Endometrial microvascular endothelial cells (primary cell): ENCODE measurements around the gene CNIH1. TPM values are rescaled to one million over a fixed set of nuclear protein-coding genes. Genes with fewer than 3 reads are reported as not detected.
"Not testable (repeated sequence)": the region's sequence is repeated elsewhere in the genome, so short reads cannot be mapped to it uniquely, and the experiment has no call there.

Experiments
- in situ Hi-C: cut with HindIII; loops from 2 replicates; pipeline ENCODE4 v1.10.0; 2017; ENCODE audit warnings: low sequenced_read_pairs, low pct_unique_long_range_greater_than_20kb; ENCODE audit errors: inconsistent ontology term
- total RNA-seq: library from RNA; depleted of rRNA; stranded (reverse); fragments of >200 nt; gene quantifications from one replicate; pipeline ENCODE4 v1.2.3, GENCODE V29; 2015; ENCODE audit errors: inconsistent ontology term

Gene CNIH1
- total RNA-seq, 1 donor from 2014 or later = 228 TPM

DNA sequence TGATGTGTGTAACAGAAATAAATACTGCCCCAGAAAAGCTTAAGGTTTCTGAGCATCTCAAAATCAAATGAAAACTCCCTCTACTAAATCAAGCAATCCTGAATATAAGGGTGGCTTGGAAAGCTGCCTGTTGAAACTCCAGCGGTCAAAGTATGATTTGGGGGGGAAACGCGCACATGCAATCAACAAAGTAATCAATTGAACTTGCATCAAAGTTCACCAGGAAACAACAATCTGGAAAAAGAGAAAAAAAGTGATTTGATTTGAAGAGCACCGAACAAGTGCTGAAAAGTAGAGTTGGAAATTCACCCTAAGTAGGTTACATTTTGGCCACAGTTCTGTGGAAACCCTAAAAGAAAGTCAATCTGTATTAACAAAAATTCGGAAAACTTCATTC, 700 bp downstream of the CNIH1 start:
- in situ Hi-C loops = no loop called here

- in situ Hi-C loops = no loop called here
These were observed 1.1 kb downstream of the CNIH1 start for GRCh38 chr14:54440037-54440436.

GRCh38 chr14:54438703-54439102, 2.5 kb downstream of the CNIH1 start:
- in situ Hi-C loops = no loop called here

GRCh38 chr14:54437954-54438353, 3.2 kb downstream of the CNIH1 start:
- in situ Hi-C loops = not testable (repeated sequence)

- in situ Hi-C loops = no loop called here
These were observed 5.6 kb downstream of the CNIH1 start for GRCh38 chr14:54435500-54435981.

DNA sequence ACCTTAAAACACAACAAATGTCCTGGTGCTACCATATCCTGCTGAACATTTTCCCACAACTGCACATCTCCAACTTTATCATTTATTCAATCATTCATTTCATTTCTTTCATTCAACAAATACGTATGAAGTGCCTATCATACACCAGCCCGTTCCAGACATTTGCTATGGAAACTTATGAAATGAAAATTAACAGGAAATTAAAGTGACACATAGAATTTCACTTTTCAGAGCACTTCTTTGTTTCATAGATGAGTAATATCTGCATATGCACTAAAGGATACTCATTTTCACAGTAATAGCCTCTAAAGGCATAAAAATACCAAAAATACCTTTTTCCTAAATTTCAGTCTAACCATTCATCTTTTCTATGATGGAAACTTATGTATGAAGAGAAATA, 12.6 kb downstream of the CNIH1 start:
- in situ Hi-C loops = no loop called here

DNA sequence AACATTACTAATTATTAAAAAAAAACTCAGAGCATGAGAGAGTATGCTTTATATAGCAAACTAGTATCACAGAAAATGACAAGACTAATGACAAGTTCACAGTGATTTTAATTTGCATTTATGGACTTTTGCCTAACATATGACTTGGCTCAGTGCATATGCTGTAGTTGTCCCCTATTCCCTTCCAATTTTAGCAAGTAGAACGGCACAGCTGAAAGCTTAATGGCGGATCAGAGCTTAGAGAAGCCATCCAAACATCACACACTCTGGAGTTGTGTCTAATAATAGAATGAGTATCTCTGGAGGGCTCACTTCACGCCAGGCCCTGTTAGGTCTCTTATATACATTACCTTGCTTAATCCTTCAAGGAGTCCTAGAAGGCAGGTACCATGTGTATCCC, 13.3 kb downstream of the CNIH1 start:
- in situ Hi-C loops = no loop called here

- in situ Hi-C loops = no loop called here
These were observed 15.5 kb downstream of the CNIH1 start for GRCh38 chr14:54425537-54426274.

- in situ Hi-C loops = no loop called here
These were observed 16.1 kb downstream of the CNIH1 start for GRCh38 chr14:54425068-54425467.

GRCh38 chr14:54424479-54424901, 16.7 kb downstream of the CNIH1 start:
- in situ Hi-C loops = no loop called here

GRCh38 chr14:54423991-54424390, 17.2 kb downstream of the CNIH1 start:
- in situ Hi-C loops = no loop called here

DNA sequence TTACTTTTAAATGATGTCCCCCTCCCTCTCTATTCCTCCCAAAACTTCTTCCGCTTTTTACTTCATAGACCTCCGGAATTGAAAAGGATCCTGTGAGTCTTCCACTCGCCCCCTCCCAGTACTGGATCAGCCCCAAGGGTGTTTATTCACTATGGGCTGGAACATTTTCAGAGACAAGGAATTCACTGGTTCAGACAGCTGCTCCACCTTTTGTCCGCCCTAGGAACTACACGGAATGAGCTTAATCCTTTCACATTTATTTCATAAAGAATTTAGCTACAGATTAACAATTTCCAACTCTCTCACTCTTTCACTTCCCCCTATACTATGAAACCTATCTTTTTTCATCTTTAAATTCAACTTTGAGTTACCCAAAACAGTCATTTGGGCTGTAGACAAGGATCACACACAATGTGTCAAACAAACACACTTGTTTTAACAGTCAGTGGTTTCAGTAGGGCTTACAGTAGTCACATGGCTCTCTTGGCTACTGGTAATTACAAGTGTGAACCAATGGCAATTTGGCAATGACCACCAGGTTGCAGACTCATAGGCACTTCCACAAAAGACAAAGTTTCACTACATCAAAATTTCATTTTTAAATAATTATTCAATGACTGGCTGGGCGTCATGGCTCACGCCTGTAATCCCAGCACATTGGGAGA, 20.6 kb downstream of the CNIH1 start:
- in situ Hi-C loops = no loop called here

- in situ Hi-C loops = no loop called here
These were observed 29.8 kb downstream of the CNIH1 start for GRCh38 chr14:54411371-54411770.

DNA sequence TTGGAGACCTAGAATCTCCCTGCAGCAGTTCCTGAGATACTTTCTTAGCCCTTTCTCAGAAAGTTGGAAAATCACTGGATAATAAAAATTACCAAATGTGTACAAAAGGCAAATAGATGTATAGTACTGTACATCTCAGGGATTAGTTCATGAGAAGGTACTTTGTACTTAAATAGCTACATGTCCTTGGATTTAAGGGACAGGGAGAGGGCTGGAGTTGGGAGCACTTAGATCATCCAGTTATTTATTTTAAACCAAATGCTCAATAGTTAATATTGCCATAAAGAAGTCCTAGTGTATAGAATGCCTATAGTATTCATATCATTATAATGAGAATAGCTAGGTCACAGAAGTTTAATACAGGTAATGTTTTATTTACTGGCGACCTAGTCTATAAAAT, 31.0 kb downstream of the CNIH1 start:
- in situ Hi-C loops = no loop called here

- in situ Hi-C loops = not testable (repeated sequence)
These were observed 37.7 kb downstream of the CNIH1 start for GRCh38 chr14:54403401-54404005.

GRCh38 chr14:54399560-54399959, 41.6 kb downstream of the CNIH1 start:
- in situ Hi-C loops = no loop called here

GRCh38 chr14:54396493-54397335, 44.5 kb downstream of the CNIH1 start, which contains the start of gene CDKN3:
TSS of gene CDKN3 (plus strand) at chr14:54397007. CDS start at chr14:54397069, 62 bp downstream.
- in situ Hi-C loops = no loop called here

GRCh38 chr14:54396183-54396492, 45.0 kb downstream of the CNIH1 start:
- in situ Hi-C loops = no loop called here

DNA sequence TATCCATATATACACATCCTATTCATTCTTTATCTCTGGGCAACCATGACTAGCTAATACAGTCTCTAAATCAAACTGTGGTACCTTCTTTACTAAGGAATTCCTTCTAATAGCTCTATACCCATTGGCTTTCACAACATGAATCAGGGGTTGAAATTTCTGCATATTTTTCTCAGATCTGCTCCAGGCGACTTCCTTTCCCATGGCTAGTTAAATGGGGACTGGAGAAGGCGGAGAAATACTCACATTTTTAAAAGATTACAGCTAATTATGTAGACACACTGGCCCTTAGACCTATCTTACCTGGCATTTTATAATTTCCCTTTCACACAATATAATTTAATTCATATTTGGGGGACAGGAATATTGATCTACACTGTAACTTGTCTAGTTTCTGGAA, 45.5 kb downstream of the CNIH1 start:
- in situ Hi-C loops = no loop called here
